HCT116 (cell line): ENCODE results near the gene CNTN5. TPM values are rescaled to one million over a fixed set of nuclear protein-coding genes. Genes with fewer than 3 reads are reported as not detected.

Source experiments
- ATAC-seq: fragments of 200-7000 bp; cut with Tn5 transposase; 2 replicates; pipeline ENCODE4 v1.9.1; 2020; ENCODE audit warnings: mild to moderate bottlenecking, moderate library complexity
- BruUV-seq: library from RNA; stranded (reverse); fragments of 400-500 nt; replicated peaks from 2 replicates; lab custom pipeline; 2021; lab: Mats Ljungman, UMichigan
- CTCF ChIA-PET: fragments of 300-600 bp; sonication (Branson Sonifier 250); formaldehyde crosslinking; loops from one replicate; lab custom pipeline; 2021; ENCODE audit warnings: antibody characterized with exemption; lab: Charles Lee
- POLR2A ChIA-PET: fragments of 300-600, 350-600 bp; sonication (Branson Sonifier 250); formaldehyde crosslinking; loops from one replicate; lab custom pipeline; 2021; ENCODE audit warnings: antibody characterized with exemption; lab: Charles Lee
- RAD21 ChIA-PET, 2 experiments: fragments of 300-600 bp; sonication (Branson Sonifier 250); formaldehyde crosslinking; loops; one replicate each; lab custom pipeline; 2023; ENCODE audit warnings: low total read pairs in 2 of 2; ENCODE audit not compliant: uncharacterized antibody in 2 of 2, unreplicated experiment in 2 of 2, low non-redundant PET in 1 of 2; lab: Charles Lee
- DNase-seq: peaks from one replicate; pipeline ENCODE4 v3.0.0-alpha.2; 2010; ENCODE audit warnings: low read depth, low spot score
- H2AFZ ChIP-seq: fragments of 200-600 bp; shearing (Covaris generic), sonication (generic); 2 replicates; pipeline ENCODE4 v1.6.1; 2017; ENCODE audit warnings: low read depth, mixed run types, mixed read lengths, antibody characterized with exemption, low read length; ENCODE audit not compliant: poor library complexity, severe bottlenecking
- H3K27ac ChIP-seq: 2 replicates; pipeline ENCODE4 v1.5.1; 2012; ENCODE audit warnings: low read depth, low read length
- H3K27me3 ChIP-seq: fragments of 200-600 bp; sonication (generic); 2 replicates; pipeline ENCODE4 v1.6.1; 2016; ENCODE audit warnings: mixed run types, low read length, mixed read lengths; ENCODE audit not compliant: insufficient read depth
- H3K36me3 ChIP-seq, 2 experiments: fragments of 200-500 bp in 1 of 2; fragments of 200-600 bp in 1 of 2; sonication (Bioruptor generic) in 1 of 2; sonication (generic) in 1 of 2; 2 replicates each; pipeline versions ENCODE4 v1.5.1 to v1.6.1; 2014 to 2016; ENCODE audit warnings: low read length in 2 of 2, inconsistent platforms in 1 of 2, mixed read lengths in 1 of 2, mixed run types in 1 of 2; ENCODE audit not compliant: insufficient read depth in 2 of 2, control insufficient read depth in 1 of 2
- H3K4me1 ChIP-seq, 2 experiments: fragments of 200-600 bp in 1 of 2; sonication (generic) in 1 of 2; 2 replicates each; pipeline versions ENCODE4 v1.5.1 to v1.6.1; 2012 to 2017; ENCODE audit warnings: low read length in 2 of 2, inconsistent platforms in 1 of 2, mild to moderate bottlenecking in 1 of 2, mixed read lengths in 1 of 2, mixed run types in 1 of 2, moderate library complexity in 1 of 2; ENCODE audit not compliant: insufficient read depth in 2 of 2, control insufficient read depth in 1 of 2
- H3K4me2 ChIP-seq: fragments of 200-600 bp; sonication (generic); 2 replicates; pipeline ENCODE4 v1.6.1; 2017; ENCODE audit warnings: mixed run types, low read length, mixed read lengths
- H3K4me3 ChIP-seq, 2 experiments: fragments of 200-600 bp in 1 of 2; sonication (generic) in 1 of 2; replicated peaks in 1 of 2; 2 replicates each; pipeline ENCODE4 v1.5.1; 2011 to 2016; ENCODE audit warnings: low read length in 2 of 2, control low read depth in 1 of 2, low read depth in 1 of 2, mild to moderate bottlenecking in 1 of 2, mixed read lengths in 1 of 2, mixed run types in 1 of 2
- H3K79me2 ChIP-seq: fragments of 200-600 bp; sonication (generic); 2 replicates; pipeline ENCODE4 v1.6.1; 2017; ENCODE audit warnings: mild to moderate bottlenecking, mixed run types, low read length, moderate library complexity, mixed read lengths; ENCODE audit not compliant: insufficient read depth
- H3K9ac ChIP-seq: fragments of 200-600 bp; sonication (generic); 2 replicates; pipeline ENCODE4 v1.6.1; 2016; ENCODE audit warnings: low read length, mixed read lengths
- H3K9me2 ChIP-seq: fragments of 200-600 bp; sonication (generic), shearing (Covaris generic); 2 replicates; pipeline ENCODE4 v1.6.1; 2017; ENCODE audit warnings: mixed run types, mild to moderate bottlenecking, moderate library complexity; ENCODE audit not compliant: insufficient read depth
- H3K9me3 ChIP-seq, 2 experiments: fragments of 200-500 bp in 1 of 2; fragments of 200-600 bp in 1 of 2; sonication (Bioruptor generic) in 1 of 2; sonication (generic) in 1 of 2; 2 replicates each; pipeline ENCODE4 v1.6.1; 2014 to 2017; ENCODE audit warnings: low read length in 2 of 2, mixed read lengths in 2 of 2, inconsistent platforms in 1 of 2, low read depth in 1 of 2, mild to moderate bottlenecking in 1 of 2, mixed run types in 1 of 2, moderate library complexity in 1 of 2; ENCODE audit not compliant: control insufficient read depth in 1 of 2, insufficient read depth in 1 of 2
- H4K20me1 ChIP-seq: fragments of 200-600 bp; sonication (generic), shearing (Covaris generic); 2 replicates; pipeline ENCODE4 v1.6.1; 2017; ENCODE audit warnings: mixed run types, mild to moderate bottlenecking, moderate library complexity; ENCODE audit not compliant: insufficient read depth
- CBX3 ChIP-seq: IDR thresholded peaks from 2 replicates; pipeline ENCODE4 v1.6.1; 2012; ENCODE audit warnings: low read depth
- CEBPB ChIP-seq: IDR thresholded peaks from 2 replicates; pipeline ENCODE4 v1.6.1; 2012; ENCODE audit warnings: low read depth
- CTCF ChIP-seq, 3 experiments: fragments of 200-600 bp in 1 of 3; sonication (generic) in 1 of 3; IDR thresholded peaks in 2 of 3; conservative IDR thresholded peaks in 1 of 3; 2 replicates each; pipeline ENCODE4 v1.5.1; 2012 to 2017; ENCODE audit warnings: low read depth in 2 of 3, low read length in 2 of 3, antibody characterized with exemption in 1 of 3, borderline replicate concordance in 1 of 3, control low read depth in 1 of 3, mild to moderate bottlenecking in 1 of 3, mixed read lengths in 1 of 3, mixed run types in 1 of 3, moderate library complexity in 1 of 3; ENCODE audit not compliant: insufficient read depth in 1 of 3
- EGR1 ChIP-seq: IDR thresholded peaks from 2 replicates; pipeline ENCODE4 v1.6.1; 2012; ENCODE audit warnings: low read depth
- ELF1 ChIP-seq: IDR thresholded peaks from 2 replicates; pipeline ENCODE4 v1.6.1; 2012; ENCODE audit warnings: low read depth, borderline replicate concordance
- EZH2 ChIP-seq: fragments of 200-600 bp; sonication (generic); IDR thresholded peaks from 2 replicates; pipeline ENCODE4 v1.6.1; 2017; ENCODE audit warnings: antibody characterized with exemption, mixed run types
- EZH2phosphoT487 ChIP-seq: fragments of 200-600 bp; IDR thresholded peaks from 2 replicates; pipeline ENCODE4 v1.6.1; 2018; ENCODE audit warnings: antibody characterized with exemption, borderline replicate concordance
- FOSL1 ChIP-seq: IDR thresholded peaks from 2 replicates; pipeline ENCODE4 v1.6.1; 2012; ENCODE audit warnings: low read depth
- JUND ChIP-seq: IDR thresholded peaks from 2 replicates; pipeline ENCODE4 v1.6.1; 2012
- MAX ChIP-seq: IDR thresholded peaks from 2 replicates; pipeline ENCODE4 v1.6.1; 2012
- POLR2A ChIP-seq: IDR thresholded peaks from 2 replicates; pipeline ENCODE4 v1.7.0; 2011; ENCODE audit warnings: borderline replicate concordance; ENCODE audit not compliant: insufficient read depth, insufficient read length; ENCODE audit errors: extremely low read depth
- POLR2AphosphoS5 ChIP-seq: IDR thresholded peaks from 2 replicates; pipeline ENCODE4 v1.6.1; 2011; ENCODE audit warnings: mild to moderate bottlenecking, low read depth, low read length, moderate library complexity
- REST ChIP-seq: IDR thresholded peaks from 2 replicates; pipeline ENCODE4 v1.6.1; 2012; ENCODE audit warnings: low read depth
- SIN3A ChIP-seq: IDR thresholded peaks from 2 replicates; pipeline ENCODE4 v1.6.1; 2012; ENCODE audit warnings: low read depth
- SP1 ChIP-seq: IDR thresholded peaks from 2 replicates; pipeline ENCODE4 v1.6.1; 2012; ENCODE audit warnings: low read depth
- SRF ChIP-seq: IDR thresholded peaks from 2 replicates; pipeline ENCODE4 v1.6.1; 2012; ENCODE audit warnings: low read depth
- TCF7L2 ChIP-seq: IDR thresholded peaks from 2 replicates; pipeline ENCODE4 v1.7.0; 2011; ENCODE audit warnings: borderline replicate concordance, inconsistent platforms; ENCODE audit not compliant: insufficient read depth, insufficient read length; ENCODE audit errors: extremely low read depth
- ZBTB33 ChIP-seq: IDR thresholded peaks from 2 replicates; pipeline ENCODE4 v1.6.1; 2011; ENCODE audit warnings: mild to moderate bottlenecking, low read length, moderate library complexity; ENCODE audit not compliant: insufficient replicate concordance; ENCODE audit errors: extremely low read depth
- ZNF274 ChIP-seq: fragments of 200-500 bp; sonication (Bioruptor generic); IDR thresholded peaks from 2 replicates; pipeline ENCODE4 v1.6.1; 2014; ENCODE audit warnings: mild to moderate bottlenecking, low read depth, low read length, inconsistent platforms
- intact Hi-C: fragments of 100-400 bp; cut with micrococcal nuclease; formaldehyde crosslinking; loops from 2 replicates; pipeline ENCODE4 v1.10.0; 2022
- total RNA-seq: library from RNA; stranded (reverse); gene quantifications from one replicate; pipeline ENCODE4 v1.2.1, GENCODE V29; 2021; ENCODE audit not compliant: unreplicated experiment
- TF ChIP-seq, protein P1 (sequence below): IDR thresholded peaks from 2 replicates; pipeline ENCODE4 v1.6.1; 2012

CNTN5 gene
- total RNA-seq, 1 experiment from 2014 or later: not detected

DNA sequence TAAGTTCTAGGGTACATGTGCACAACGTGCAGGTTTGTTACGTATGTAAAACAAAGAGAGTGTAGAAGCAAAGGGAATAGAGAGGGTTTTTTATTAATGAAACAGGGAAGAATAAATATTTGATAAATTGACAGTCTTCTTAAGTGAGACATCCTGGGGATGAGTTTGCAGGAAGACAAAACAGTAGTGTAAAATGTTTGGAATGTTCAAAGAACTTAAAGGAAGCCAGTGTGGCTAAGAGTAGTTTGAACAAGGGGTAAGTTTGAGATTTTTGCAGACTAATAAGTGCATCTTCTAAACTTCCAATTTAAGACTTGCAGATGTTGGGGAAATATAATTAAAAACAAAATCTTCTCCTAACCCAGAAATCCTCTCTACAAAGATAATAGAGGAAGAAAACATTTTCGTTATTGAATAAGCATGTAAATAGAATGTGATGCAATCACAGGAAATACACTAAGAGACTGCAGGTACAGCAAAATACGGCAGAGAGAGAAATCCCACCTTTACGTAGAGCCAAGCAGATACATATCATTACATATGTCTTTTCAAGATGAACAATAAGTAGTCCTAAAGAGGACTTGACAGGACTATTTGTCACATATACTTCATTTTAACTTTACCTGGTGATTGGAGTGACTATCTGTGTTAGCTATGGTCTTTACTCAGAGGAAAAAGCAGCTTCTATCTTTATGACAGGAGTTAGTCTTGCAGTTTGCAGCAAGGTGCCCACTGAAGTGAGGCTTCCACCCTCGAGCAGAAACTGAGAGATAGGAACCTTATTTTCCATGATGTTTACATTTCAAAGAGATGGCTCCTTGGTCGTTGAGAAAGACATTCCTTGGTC lies 402.1 kb downstream of the CNTN5 start:
- no TSS peak for BruUV-seq
- peaks cover 8 to 16% of the 10 kb centered on the region in 2 experiments; a peak in 2 of 4 replicates for H3K9me3 ChIP-seq
- H3K27ac ChIP-seq: no peak overlapping the region
- no peaks in the 10 kb centered on the region for H3K9me2 ChIP-seq
- no peak overlapping the region for H3K4me3 ChIP-seq
- intact Hi-C loops: no loop called here
- H3K27me3 ChIP-seq: no peaks in the 10 kb centered on the region
- POLR2A ChIA-PET: no interaction called here
- RAD21 ChIA-PET: no interaction called here
- H3K9ac ChIP-seq: no peak overlapping the region
- DNase-seq (no peak), ATAC-seq (no peak)
- no peaks in the 10 kb centered on the region for H3K4me1 ChIP-seq
- no peak overlapping the region for H3K4me2 ChIP-seq
- CTCF ChIA-PET: no interaction called here
- no peaks in the 10 kb centered on the region for H3K79me2 ChIP-seq
- H4K20me1 ChIP-seq: no peaks in the 10 kb centered on the region
- H3K36me3 ChIP-seq: no peaks in the 10 kb centered on the region
- TF ChIP-seq SP1: no peak
- TF ChIP-seq CEBPB: no peak
- no peak for TF ChIP-seq POLR2A
- TF ChIP-seq SRF: no peak
- TF ChIP-seq EGR1: no peak
- TF ChIP-seq CBX3: no peak
- no peak for TF ChIP-seq TCF7L2
- TF ChIP-seq ZNF274: no peak
- TF ChIP-seq ELF1: no peak
- TF ChIP-seq ZBTB33: no peak
- no peak for TF ChIP-seq EZH2phosphoT487
- no peak for TF ChIP-seq FOSL1
- no peak for TF ChIP-seq SIN3A
- TF ChIP-seq MAX: no peak
- no peak for TF ChIP-seq JUND
- no peak for TF ChIP-seq REST
- no peak for TF ChIP-seq CTCF (IDR thresholded peaks at IDR 0.05 in 2 of 3, conservative IDR thresholded peaks at IDR 0.05 in 1 of 3; ENCODE audit: borderline replicate concordance in 1 of 3, insufficient read depth in 1 of 3, low read depth in 2 of 3, low read length in 2 of 3)
- TF ChIP-seq, protein P1, sequence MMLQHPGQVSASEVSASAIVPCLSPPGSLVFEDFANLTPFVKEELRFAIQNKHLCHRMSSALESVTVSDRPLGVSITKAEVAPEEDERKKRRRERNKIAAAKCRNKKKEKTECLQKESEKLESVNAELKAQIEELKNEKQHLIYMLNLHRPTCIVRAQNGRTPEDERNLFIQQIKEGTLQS: no peak
- no peak for TF ChIP-seq EZH2
- no peak for TF ChIP-seq POLR2AphosphoS5
- TF ChIP-seq, all 23 proteins: peak for 0
- H2AFZ ChIP-seq: no peak overlapping the region
